ENCODE measurements around the gene DLX4.

Gene DLX4

GRCh38 chr17:49969134-49969759 is at the start of gene DLX4:
Gene DLX4, plus strand, starts transcription at chr17:49969190. Its CDS starts 279 bp downstream, at chr17:49969469.
- DNase-seq = no peak

- DNase-seq = no peak
Measured at GRCh38 chr17:49920030-49920769, 48.8 kb upstream of the DLX4 start.

- DNase-seq = no peak
Measured at GRCh38 chr17:49922095-49922494, 46.9 kb upstream of the DLX4 start.

GRCh38 chr17:49924116-49924515 is 44.9 kb upstream of the DLX4 start:
- no peak for DNase-seq

GRCh38 chr17:49924589-49924988 is 44.4 kb upstream of the DLX4 start:
- no peak for DNase-seq

- DNase-seq = no peak
Measured at GRCh38 chr17:49925921-49926320, 43.1 kb upstream of the DLX4 start.

- DNase-seq = no peak
Measured at GRCh38 chr17:49926886-49927285, 42.1 kb upstream of the DLX4 start.

GRCh38 chr17:49928126-49928800 is 40.7 kb upstream of the DLX4 start:
- no peak for DNase-seq

GRCh38 chr17:49928837-49929475 is 40.0 kb upstream of the DLX4 start:
- DNase-seq = no peak

GRCh38 chr17:49930880-49931279 is 38.1 kb upstream of the DLX4 start:
- DNase-seq = no peak

GRCh38 chr17:49931416-49932137 is 37.4 kb upstream of the DLX4 start:
- DNase-seq = no peak

- peak; percentile 20 for DNase-seq
Measured at GRCh38 chr17:49932138-49932723, 36.8 kb upstream of the DLX4 start.

GRCh38 chr17:49932901-49933300 is 36.1 kb upstream of the DLX4 start:
- DNase-seq = no peak

GRCh38 chr17:49935526-49936210 is 33.3 kb upstream of the DLX4 start:
- DNase-seq = no peak

GRCh38 chr17:49936386-49936785 is 32.6 kb upstream of the DLX4 start:
- no peak for DNase-seq

GRCh38 chr17:49939318-49939717 is 29.7 kb upstream of the DLX4 start:
- DNase-seq = no peak

- DNase-seq = no peak
Measured at GRCh38 chr17:49941427-49941826, 27.6 kb upstream of the DLX4 start.

GRCh38 chr17:49942947-49943346 is 26.0 kb upstream of the DLX4 start:
- DNase-seq = no peak

GRCh38 chr17:49944273-49944870 is 24.6 kb upstream of the DLX4 start:
- DNase-seq = peak; percentile 32

- DNase-seq = no peak
Measured at GRCh38 chr17:49946208-49946607, 22.8 kb upstream of the DLX4 start.

GRCh38 chr17:49946964-49947584 is 21.9 kb upstream of the DLX4 start:
- DNase-seq = no peak

All from NCI-H146 (cell line).